ENCODE measurements around the gene DUSP14.

The DUSP14 gene

GRCh38 chr17:37475731-37476420 lies 13.8 kb upstream of the DUSP14 start:
- TF ChIP-seq CTCF (IDR thresholded peaks at IDR 0.05; ENCODE audit: extremely low read depth, insufficient read depth, missing control alignments) = no peak
- DNase-seq (ENCODE audit: low spot score) = no peak
- in situ Hi-C loops (cut with MboI; ENCODE audit: low pct_unique_long_range_greater_than_20kb, low sequenced_read_pairs, unreplicated experiment) = no loop called here

- no peak for TF ChIP-seq CTCF (IDR thresholded peaks at IDR 0.05; ENCODE audit: extremely low read depth, insufficient read depth, missing control alignments)
- in situ Hi-C loops (cut with MboI; ENCODE audit: low pct_unique_long_range_greater_than_20kb, low sequenced_read_pairs, unreplicated experiment) = no loop called here
- DNase-seq (ENCODE audit: low spot score) = no peak
Measured at GRCh38 chr17:37476431-37477120, 13.1 kb upstream of the DUSP14 start.

GRCh38 chr17:37478187-37478586 lies 11.5 kb upstream of the DUSP14 start:
- no peak for DNase-seq (ENCODE audit: low spot score)

GRCh38 chr17:37479025-37479424 lies 10.7 kb upstream of the DUSP14 start:
- TF ChIP-seq CTCF (IDR thresholded peaks at IDR 0.05; ENCODE audit: extremely low read depth, insufficient read depth, missing control alignments) = no peak
- in situ Hi-C loops (cut with MboI; ENCODE audit: low pct_unique_long_range_greater_than_20kb, low sequenced_read_pairs, unreplicated experiment) = no loop called here
- DNase-seq (ENCODE audit: low spot score) = no peak

More at GRCh38 chr17:37478187-37478586, 11.5 kb upstream of the DUSP14 start:
- in situ Hi-C loops (cut with MboI; ENCODE audit: low pct_unique_long_range_greater_than_20kb, low sequenced_read_pairs, unreplicated experiment) = no loop called here
- no peak for TF ChIP-seq CTCF (IDR thresholded peaks at IDR 0.05; ENCODE audit: extremely low read depth, insufficient read depth, missing control alignments)

DNA sequence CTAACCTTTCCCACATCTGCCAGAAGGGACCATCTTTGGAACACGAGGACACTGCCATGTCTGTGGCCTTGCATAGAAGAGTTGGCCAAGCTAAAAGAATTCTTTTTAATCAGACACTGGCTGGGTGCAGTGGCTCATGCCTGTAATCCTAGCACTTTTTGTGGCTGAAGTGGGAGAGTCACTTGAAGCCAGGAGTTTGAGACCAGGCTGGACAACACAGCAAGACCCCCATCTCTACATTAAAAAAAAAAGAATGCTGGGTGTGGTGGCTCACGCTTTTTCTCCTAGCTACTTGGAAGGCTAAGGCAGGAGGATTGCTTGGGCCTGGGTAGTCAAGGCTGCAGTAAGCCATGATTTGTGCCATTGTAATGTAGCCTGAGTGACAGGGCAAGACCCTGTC lies 9.3 kb upstream of the DUSP14 start:
- no peak for TF ChIP-seq CTCF (IDR thresholded peaks at IDR 0.05; ENCODE audit: extremely low read depth, insufficient read depth, missing control alignments)
- in situ Hi-C loops (cut with MboI; ENCODE audit: low pct_unique_long_range_greater_than_20kb, low sequenced_read_pairs, unreplicated experiment) = no loop called here
- DNase-seq (ENCODE audit: low spot score) = no peak

DNA sequence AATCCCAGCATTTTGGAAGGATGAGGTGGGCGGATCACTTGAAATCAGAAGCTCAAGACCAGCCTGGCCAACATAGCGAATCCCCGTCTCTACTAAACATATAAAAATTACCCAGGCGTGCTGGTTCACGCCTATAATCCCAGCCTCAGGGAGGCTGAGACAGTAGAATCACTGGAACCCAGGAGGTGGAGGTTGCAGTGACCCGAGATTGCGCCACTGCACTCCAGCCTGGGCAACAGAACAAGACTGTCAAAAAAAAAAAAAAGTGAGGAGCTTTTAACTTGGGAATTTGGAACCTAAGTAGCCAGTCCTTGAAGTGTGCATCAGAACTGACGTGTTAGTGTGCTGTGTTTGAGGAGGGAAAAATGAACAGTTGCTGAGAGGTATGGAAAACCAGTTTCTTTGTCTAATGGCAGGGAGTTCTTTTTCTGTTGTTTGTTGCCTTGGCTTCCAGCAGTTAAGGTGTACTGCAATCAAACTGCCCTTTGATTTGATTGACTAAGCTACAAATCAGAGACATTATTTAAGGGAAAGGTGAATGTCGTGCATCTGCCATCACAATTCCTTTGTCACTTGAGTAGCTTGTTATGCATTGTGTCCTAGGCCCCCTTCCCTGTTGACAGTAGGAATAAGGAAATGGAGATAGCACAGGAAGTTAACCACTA lies 8.6 kb upstream of the DUSP14 start:
- in situ Hi-C loops (cut with MboI; ENCODE audit: low pct_unique_long_range_greater_than_20kb, low sequenced_read_pairs, unreplicated experiment) = no loop called here
- TF ChIP-seq CTCF (IDR thresholded peaks at IDR 0.05; ENCODE audit: extremely low read depth, insufficient read depth, missing control alignments) = no peak

More for the DNA sequence above, 8.6 kb upstream of the DUSP14 start:
- DNase-seq (ENCODE audit: low spot score) = no peak
